ENCODE data around the gene PSMG1.
"Not testable (repeated sequence)": the region's sequence is repeated elsewhere in the genome, so short reads cannot be mapped to it uniquely, and the experiment has no call there.

The PSMG1 gene, protein sequence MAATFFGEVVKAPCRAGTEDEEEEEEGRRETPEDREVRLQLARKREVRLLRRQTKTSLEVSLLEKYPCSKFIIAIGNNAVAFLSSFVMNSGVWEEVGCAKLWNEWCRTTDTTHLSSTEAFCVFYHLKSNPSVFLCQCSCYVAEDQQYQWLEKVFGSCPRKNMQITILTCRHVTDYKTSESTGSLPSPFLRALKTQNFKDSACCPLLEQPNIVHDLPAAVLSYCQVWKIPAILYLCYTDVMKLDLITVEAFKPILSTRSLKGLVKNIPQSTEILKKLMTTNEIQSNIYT

GRCh38 chr21:39183272-39184049 is at the start of gene PSMG1:
Gene PSMG1, minus strand, starts transcription at chr21:39183451. Its CDS starts 66 bp downstream, at chr21:39183385.
- peak; percentile 96 for DNase-seq (ENCODE audit: low read depth)

- no peak for DNase-seq (ENCODE audit: low read depth)
These were observed 49.6 kb upstream of the PSMG1 start for GRCh38 chr21:39232861-39233291.

DNA sequence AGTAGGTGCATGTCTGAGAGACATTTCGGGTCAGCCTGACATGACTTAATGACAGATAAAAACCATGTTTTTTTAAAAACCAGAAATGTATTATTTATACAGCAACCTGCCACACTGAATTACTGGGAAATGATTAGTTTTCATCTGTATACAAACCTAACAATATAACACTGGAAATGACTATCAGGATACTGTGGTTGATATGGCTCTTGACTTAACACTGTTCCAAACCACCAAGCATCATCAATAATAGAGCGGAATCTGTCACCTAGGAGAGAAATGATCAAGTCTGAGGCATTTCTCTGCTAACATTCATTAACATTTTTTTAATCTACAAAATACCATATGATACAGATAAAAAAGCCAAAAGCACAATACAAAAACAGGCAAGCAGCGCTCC is 41.7 kb upstream of the PSMG1 start:
- DNase-seq (ENCODE audit: low read depth), result no peak

- DNase-seq (ENCODE audit: low read depth), result no peak
These were observed 38.8 kb upstream of the PSMG1 start for GRCh38 chr21:39221997-39222486.

DNA sequence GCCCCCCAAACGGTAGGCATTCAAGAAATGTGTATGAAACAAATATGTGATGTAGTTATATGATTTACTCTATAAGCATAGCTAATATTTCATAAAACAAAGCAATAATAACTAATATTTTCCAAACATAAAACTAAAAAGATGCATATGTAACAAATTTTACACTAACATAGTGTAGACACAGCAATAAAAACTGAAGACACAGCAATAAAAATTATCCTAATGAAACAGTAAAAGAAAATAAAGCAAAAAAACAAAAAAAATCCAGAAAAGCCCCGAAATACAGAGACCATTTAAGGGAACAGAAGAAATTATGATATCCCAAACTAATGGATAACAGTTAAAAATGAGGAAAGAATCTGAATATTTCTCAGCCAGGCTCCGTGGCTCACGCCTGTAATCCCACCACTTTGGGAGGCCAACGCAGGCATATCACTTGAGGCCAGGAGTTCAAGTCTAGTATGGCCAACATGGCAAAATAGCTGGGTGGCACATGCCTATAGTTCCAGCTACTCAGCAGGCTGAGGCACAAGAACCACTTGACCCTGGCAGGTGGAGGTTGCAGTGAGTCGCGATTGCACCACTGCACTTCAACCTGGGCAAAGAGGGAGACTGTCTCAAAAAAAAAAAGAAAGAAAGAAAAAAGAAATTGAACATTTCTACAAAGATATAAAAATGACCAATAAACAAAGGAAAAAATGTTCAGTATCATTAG is 38.2 kb upstream of the PSMG1 start:
- no peak for DNase-seq (ENCODE audit: low read depth)

DNA sequence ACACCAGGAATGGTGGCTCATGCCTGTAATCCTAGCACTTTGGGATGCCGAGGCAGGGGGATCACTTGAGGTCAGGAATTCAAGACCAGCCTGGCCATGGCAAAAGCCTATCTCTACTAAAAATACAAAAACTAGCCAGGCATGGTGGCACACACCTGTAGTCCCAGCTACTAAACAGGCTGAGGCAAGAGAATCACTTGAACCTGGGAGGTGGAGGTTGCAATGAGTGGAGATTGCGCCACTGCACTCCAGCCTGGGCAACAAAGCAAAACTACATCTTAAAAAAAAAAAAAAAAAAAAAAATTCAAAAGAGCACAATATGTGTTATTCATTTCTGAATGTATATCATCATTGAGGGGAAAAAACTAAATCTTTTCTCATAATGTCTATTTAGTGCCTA is 37.6 kb upstream of the PSMG1 start:
- DNase-seq (ENCODE audit: low read depth), result not testable (repeated sequence)

DNA sequence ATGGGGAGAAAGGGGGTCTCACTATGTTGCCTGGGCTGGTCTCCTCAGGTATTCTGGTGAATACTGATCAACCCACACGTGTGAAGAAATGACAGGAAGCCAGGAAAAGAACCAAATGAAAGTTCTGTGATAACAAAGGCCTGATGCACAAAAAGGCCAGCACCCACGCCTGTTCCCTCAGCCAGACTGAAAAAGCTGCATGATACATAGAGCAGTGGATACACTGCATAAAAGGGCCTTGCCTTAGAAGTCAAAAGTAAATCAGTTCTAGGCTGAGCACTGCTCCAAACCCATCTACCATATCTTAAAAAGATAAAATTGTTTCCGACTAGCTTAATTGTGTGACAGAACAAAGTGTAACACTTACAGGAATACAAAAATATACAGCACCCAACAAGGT is 36.9 kb upstream of the PSMG1 start:
- no peak for DNase-seq (ENCODE audit: low read depth)

DNA sequence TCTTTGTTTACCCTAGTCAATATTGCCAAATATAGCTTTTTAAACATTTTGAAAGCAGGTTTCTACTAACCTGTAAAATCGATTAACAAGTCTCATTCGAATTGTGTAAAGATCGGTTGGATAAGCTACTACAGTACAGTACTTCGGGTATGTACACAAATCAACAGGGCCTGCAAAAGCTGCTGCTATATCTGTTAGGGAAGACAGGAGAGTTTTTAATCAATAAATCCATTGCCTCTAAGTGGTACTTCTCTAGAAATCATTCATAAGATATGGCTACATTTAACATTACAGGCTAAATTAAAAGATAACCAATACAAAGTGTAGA is 34.8 kb upstream of the PSMG1 start:
- no peak for DNase-seq (ENCODE audit: low read depth)

DNA sequence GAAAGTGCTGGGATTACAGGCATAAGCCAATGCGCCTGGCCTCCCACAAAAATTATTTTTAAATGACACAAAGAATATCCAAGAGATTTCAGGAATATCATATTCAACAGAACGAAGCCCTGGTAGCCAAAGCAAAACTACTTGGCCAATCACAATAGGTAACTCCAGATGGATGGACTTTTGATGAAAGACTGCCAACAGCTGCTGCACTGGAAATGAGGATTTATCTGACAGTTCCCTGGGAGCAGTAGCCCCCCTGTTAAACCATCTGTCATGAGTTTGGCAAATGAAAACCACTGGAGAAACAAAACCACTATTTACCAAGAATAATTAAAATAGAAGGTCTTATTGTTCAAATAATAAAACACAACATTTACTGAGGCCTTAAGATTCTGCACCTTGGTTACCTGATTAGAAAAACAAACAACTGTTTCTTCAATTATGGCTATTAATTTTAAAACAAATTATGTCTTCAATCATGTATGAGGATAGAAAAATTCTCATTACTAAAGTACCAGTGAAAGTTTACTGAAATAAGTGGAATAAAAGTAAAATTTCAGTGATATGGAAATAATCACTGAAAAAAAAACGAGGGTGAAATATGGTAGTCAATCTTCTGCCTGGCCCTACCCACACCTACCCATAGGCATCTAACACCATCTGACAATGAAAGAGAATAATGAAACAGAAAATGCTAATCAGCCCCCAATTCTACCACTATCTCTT is 34.3 kb upstream of the PSMG1 start:
- no peak for DNase-seq (ENCODE audit: low read depth)

DNA sequence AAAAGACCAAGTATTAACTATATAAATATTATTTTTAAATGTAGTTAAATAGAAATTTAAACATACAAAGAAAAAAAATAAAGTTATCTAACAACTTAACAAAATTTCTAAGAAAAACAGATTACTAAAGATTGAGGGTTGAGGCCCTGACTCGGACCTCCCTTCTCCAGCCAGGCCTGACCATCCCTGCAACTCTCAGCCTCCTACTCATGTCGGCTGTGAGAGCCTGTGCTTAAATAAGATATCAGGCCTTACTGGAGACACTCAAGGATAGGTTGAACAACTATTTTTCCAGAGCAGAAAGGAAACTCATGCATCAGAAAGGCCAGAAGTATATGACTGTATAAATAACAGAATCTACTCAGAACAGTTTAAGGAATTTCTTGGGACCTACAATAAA is 33.0 kb upstream of the PSMG1 start:
- no peak for DNase-seq (ENCODE audit: low read depth)

- DNase-seq (ENCODE audit: low read depth), result no peak
These were observed 31.8 kb upstream of the PSMG1 start for GRCh38 chr21:39215078-39215477.

GRCh38 chr21:39209334-39209688 is 26.1 kb upstream of the PSMG1 start:
- DNase-seq (ENCODE audit: low read depth), result no peak

- DNase-seq (ENCODE audit: low read depth), result no peak
These were observed 25.5 kb upstream of the PSMG1 start for GRCh38 chr21:39208624-39209333.

GRCh38 chr21:39204134-39204533 is 20.9 kb upstream of the PSMG1 start:
- DNase-seq (ENCODE audit: low read depth), result no peak

DNA sequence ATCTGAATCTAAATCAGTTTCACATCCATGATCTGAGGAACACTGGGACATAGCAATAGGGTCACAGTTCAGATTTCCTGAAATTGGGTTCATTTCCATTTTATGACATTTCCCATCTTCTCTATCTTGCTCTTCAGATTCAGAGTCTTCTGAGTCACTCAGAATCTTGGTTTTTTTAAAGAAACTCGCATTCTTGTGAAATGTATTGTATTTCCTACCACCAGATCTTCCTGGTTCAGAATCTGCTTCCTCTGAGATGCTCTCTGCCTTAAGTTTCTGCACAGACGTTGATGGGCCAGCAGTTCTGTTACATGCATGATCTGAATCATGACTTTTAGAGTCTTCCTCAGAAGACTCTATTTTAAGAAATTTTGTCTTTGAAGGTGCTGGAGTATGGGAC is 15.5 kb upstream of the PSMG1 start:
- no peak for DNase-seq (ENCODE audit: low read depth)

DNA sequence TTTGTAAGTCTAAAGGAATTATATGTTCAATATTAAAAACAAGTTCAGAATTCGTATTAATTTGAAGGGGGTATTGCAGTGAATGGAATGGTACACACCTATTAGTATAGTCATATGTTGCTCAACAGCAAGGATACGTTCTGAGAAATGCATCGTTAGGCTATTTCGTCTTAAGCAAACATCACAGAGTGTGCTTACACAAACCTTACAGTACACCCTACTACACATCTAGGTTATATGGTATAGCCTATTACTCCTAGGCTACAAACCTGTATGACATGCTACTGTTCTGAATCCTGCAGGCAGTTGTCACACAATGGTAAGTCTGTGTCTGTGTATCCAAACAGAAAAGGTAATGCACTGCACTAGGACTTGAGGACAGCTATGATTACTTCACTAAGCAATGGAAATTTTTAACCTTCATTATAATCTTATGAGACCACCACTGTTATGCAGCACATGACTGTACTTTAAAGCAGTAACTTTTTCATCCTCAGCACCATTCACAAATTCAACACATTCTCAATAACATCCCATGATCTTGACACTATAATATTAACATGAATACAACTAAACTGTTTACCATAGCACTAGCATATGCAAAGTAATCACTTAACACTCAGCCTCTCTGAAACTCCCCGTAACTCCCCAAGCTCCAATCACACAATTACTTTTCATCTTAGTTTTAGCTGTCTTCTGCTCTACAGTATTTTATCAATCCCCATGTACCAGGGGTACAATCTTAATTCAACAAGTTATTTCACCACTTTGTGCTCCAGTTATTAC is 14.4 kb upstream of the PSMG1 start:
- DNase-seq (ENCODE audit: low read depth), result no peak

- no peak for DNase-seq (ENCODE audit: low read depth)
These were observed 13.6 kb upstream of the PSMG1 start for GRCh38 chr21:39196838-39197237.

DNA sequence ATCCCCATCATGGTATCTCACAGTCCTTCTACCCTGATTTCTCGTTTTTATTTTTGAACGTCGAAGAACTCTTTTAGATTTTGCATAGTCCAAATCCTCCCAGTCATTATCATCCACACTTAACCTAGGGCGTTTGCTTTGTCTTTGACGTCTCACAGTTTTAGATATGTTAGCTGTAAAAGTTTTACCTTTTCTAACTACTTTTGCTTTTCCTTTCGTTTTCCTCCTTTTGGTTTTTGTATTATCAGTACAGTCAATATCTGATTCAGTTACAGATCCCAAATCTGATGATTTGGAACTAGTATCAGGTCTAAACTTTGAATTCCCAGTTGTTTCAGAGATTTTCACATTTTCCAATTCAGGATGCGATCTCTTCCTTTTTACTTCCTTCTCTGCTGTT is 13.1 kb upstream of the PSMG1 start:
- no peak for DNase-seq (ENCODE audit: low read depth)

DNA sequence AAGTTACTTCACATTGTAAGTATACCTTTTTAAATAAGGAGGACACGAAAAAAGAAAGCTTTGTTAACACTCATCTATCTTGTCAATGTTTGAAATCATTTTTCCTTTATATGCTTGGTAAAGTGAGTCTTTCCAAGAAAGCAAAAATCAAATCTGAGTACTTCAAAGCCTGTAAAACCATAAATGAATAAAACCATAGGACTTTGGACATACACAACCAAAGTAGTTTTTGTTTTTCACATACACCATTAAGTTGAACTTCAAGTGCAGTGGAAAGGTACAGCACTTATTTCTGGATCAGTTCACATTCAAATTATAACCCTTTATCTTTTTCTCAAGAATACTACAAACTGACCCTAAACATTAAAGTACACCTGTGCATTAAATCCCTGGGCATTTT is 10.1 kb upstream of the PSMG1 start:
- DNase-seq (ENCODE audit: low read depth), result no peak

- no peak for DNase-seq (ENCODE audit: low read depth)
These were observed 6.8 kb upstream of the PSMG1 start for GRCh38 chr21:39189857-39190604.
